Mucosa of gallbladder (tissue), 1 donor: ENCODE data around the gene SLC39A9. TPM values are rescaled to one million over a fixed set of nuclear protein-coding genes. Genes with fewer than 3 reads are reported as not detected.

Experiments
- DNase-seq: peaks from one replicate; pipeline ENCODE4 v3.0.0-alpha.2; 2020; ENCODE audit warnings: low spot score
- total RNA-seq: library from RNA; stranded (reverse); gene quantifications from one replicate; pipeline ENCODE4 v1.2.1, GENCODE V29; 2021
- donor health status: DM: no; HTN: no; CAD: no.

SLC39A9 gene
- 71.2 TPM for total RNA-seq

DNA sequence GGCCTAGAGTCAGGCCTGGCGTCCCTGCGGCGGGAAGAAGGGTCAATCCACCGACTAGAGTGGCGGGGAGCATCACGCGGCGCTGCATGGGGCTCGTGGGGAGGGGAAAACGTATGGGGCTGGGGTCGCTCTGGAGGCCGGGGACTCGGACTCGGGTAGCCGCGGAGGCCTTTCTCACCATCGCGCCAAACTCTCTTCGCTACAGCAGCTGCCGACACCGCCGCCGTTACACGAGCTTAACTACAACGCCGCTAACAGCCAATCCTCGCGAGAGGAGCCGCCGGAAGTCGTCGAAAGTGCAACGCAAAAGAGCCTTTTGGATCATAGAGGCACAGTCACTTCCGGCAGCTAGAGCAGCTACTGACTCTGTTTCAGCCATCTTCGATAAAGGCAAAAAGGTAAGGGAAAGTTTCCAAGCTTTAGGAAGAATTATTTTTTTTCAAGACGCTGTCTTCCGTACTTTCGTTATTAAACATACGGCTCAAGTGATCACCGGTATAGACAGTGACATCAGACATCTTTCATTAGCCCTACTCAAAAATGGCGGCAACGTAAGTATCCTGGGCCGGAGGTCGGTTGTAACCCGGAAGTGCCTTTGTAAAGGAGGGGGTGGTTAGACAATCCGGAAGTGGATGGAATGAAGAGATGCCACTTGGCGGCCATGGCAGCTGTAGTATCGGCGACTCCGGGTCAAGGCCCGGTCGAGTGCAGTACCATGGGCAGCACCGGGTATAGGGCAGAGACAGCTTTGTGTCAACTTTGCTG, at the start of gene SLC39A9, which contains the start of gene ERH:
SLC39A9 (plus strand) TSS at position 640 of the 765 bp plus-strand sequence. CDS start 678 bp downstream, outside the sequence.
ERH (minus strand) TSS at position 247 of the 765 bp plus-strand sequence; CDS start at position 181, 66 bp downstream.
- DNase-seq, result peak; percentile 97

- no peak for DNase-seq
These were observed 49.3 kb upstream of the SLC39A9 start for GRCh38 chr14:69349091-69349777.

DNA sequence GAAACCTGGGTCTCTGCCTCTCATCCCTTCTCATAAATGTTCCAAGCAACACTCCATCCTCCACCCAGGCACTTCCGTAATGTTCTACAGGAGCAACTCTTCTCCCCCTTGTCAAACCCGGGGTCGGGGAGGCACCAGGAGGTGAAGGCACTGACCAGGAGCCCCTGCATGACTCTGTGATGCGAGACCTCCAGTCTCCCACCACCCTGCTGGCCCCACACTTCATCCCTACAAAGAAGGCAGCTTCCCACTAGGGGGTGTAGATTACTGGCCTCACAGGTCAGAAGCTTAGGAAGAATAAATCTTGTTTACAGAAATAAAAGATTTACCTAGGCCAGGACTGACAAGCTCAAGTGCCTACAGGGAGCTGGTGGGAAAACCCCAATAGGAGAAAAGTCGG, 47.6 kb upstream of the SLC39A9 start:
- DNase-seq, result no peak

DNA sequence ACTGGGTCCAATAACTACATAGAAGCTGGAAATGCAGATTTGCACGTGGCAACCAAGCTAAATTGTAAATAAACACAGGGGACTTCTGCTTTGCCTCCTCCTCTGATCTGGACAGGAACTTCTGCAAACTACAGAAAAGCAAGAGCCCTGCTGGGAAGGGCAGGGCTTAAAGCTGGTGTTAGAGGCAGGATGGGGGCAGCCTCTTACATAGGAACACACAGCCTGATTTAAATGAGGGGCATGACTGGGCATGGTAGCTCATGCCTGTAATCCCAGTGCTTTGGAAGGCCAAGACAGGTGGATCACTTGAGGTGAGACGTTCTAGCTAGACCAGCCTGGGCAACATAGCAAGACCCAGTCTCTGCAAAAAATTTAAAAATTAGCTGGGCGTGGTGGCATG, 47.1 kb upstream of the SLC39A9 start:
- no peak for DNase-seq

DNA sequence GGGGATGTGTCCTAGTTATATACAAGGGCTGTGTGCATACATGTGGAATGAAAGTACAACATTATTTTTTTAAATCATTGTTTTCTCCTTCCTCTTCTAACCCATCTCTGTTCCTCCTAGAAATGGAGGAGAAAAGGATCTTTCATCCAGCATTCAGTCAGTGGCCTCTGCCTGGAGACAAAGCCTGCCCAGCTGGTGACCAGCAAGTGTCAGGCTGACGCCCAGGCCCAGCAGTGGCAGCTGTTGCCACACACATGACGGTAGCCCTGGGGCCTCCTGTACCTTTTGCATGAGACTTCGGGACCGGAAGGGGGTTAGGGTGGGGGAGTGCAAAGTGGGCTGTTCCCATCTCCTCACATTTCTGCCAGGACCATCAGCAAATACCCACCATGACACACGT, 46.6 kb upstream of the SLC39A9 start:
- no peak for DNase-seq

DNA sequence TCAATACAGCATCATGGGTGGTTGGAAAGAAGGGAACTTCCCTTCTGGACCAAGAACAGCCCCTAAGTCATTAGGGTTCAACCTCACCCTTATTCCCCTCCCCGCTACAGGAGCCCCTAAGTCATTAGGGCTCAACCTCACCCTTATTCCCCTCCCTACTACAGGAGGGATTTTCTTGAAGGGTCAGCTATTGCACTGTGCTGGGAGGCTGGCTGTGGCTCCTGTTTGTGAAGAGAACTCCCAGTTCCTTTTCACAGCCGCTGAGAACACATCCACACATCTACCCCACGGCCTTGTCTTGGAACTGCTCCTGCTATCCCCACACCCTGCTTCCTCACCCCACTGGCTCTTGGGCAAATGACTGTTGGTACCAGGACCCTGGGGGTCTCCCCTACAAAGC, 45.3 kb upstream of the SLC39A9 start:
- no peak for DNase-seq

DNA sequence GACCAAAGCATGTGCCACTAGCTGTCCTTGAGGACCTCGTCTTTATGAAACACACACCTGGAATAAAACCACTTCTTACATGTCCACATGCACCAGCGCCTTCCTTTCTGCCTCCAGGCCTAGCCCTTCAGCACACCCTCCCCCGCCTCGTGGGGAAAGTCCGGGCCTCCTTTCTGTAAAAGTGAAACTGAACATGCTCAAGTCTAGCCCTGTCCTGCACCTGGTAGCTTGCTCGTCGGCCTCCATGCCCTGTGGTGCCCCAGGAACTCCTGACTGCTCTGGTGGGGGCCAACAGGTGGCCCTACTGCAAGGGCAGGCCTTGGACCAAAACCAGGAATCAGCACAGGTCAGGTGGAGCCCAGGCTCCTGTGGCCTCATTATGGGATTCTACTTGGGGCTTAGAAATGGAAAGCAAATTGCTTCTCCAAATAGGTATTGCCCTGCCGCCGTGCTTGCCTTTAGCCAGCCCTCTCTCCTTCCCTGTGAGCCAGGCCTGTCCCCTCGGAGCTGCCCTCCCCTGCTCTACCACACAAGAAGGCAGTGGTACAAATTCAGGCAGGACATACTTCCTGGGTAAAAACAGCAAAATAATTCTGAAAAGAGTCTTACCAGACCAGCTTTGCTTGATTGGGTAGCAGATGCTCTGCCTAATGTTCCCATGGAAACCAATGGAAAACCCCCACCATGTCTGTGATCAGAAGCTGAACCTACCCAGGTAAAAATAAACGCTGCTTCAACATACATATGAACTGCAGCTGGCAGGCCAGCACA, 43.9 kb upstream of the SLC39A9 start:
- no peak for DNase-seq

DNA sequence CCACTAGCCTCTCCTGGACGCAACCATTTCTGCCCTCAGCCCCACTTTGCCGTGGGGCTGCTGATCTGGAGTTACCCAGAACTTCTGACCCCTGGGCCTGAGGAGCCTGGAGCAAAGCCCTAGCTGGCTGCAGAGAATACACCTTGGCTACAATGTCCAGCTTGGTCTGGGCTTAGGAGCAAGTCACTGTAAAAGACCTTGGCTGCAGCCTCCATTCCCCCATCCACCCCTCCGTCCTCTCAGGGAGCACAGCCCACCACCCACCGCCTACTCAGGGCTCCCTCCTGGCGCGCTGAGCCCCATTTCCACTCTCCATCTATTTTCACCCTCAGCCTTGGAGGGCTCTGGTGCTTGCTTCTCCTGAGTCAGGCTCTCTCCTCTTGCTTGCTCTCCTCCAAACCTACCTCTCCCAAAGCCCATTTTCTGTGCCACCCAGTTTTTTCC, 43.3 kb upstream of the SLC39A9 start:
- no peak for DNase-seq

- DNase-seq, result no peak
These were observed 42.7 kb upstream of the SLC39A9 start for GRCh38 chr14:69355607-69356281.

- no peak for DNase-seq
These were observed 41.5 kb upstream of the SLC39A9 start for GRCh38 chr14:69356903-69357543.

GRCh38 chr14:69357544-69358200, 40.8 kb upstream of the SLC39A9 start:
- no peak for DNase-seq

DNA sequence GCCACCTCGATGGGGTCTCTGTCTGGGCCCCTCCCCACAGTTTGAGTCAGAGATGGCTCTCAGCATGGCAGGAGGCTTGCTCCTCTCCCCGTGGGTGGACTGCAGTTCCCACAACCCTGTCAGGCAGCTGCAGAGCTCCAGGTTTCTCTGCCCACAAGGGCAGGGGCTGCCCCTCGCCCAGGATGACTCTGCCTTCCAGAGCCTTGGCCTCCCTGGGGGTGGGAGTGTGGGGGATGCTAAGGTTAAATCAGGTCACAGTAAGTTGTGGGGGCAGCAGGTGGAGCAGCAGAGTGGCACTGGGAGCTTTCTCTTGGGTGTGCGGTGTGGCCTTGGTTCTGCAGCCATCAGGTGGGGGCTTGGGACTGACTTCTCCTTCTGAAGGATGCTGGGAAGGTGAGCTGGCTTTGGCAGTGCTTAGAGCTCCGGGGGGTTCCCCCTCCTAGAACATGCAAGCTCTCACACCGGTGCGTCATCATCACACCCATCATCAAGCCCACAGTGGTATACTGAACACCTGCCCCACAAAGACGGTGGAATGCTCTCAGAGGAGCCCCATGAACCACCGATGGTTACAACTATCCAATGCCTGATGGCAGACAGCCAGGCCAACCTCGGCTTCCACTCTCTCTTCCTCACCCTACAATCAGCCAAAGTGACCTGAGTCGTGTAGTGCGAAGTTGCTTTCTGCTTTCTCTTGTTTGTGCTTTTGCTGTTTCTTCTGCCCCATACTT, 40.1 kb upstream of the SLC39A9 start:
- no peak for DNase-seq

DNA sequence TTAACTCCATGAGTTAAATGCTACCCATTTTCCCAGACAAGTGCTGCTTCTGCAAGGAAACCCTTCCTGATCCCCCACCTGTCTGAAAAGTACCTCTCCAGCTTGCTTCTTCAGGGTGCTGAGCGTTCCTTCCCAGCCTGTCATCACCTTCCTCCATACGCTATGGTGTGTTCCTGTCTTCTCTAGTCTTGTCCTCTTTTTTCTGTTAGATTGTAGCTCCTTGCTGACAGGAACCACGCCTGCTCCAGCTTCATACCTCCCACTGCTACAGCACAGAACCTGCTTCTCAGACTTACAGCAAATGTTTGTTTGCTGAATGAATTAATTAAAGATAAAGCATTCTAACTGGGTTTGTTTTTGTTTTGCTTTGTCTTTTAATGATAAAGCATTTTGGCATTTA, 39.5 kb upstream of the SLC39A9 start:
- no peak for DNase-seq

GRCh38 chr14:69360438-69361108, 37.9 kb upstream of the SLC39A9 start:
- DNase-seq, result no peak

GRCh38 chr14:69363055-69363454, 35.4 kb upstream of the SLC39A9 start:
- peak; percentile 23 for DNase-seq

GRCh38 chr14:69363964-69364363, 34.5 kb upstream of the SLC39A9 start:
- DNase-seq, result no peak

DNA sequence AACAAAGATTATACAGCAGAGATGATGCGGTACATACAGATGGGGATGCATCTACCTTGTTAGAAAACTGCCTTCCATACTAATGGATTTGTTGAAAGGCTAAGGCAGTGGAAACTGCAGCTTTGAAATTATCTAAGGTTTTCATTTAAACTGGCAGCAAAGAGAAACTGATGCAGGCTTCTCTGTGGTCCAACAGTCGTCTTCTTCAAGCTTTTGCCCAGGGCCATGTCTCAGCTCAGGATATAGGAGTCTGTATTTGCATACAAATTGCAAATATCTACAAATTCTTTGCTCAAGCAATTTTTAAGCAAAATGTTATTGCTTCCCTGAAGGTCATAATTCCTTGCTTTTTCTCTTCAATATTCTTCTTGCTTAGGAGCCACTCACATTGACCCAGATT, 34.1 kb upstream of the SLC39A9 start:
- DNase-seq, result no peak

- DNase-seq, result no peak
These were observed 32.4 kb upstream of the SLC39A9 start for GRCh38 chr14:69366069-69366468.

GRCh38 chr14:69366761-69367160, 31.7 kb upstream of the SLC39A9 start:
- DNase-seq, result no peak
